GM19372 (cell line): Measurements from ENCODE around the gene UFC1.

Source experiments
- ATAC-seq: cut with Tn5 transposase; IDR thresholded peaks from one replicate; pipeline ENCODE4 v1.9.1; 2021; ENCODE audit warnings: mild to moderate bottlenecking, low read depth, moderate library complexity; ENCODE audit not compliant: unreplicated experiment

The UFC1 gene

DNA sequence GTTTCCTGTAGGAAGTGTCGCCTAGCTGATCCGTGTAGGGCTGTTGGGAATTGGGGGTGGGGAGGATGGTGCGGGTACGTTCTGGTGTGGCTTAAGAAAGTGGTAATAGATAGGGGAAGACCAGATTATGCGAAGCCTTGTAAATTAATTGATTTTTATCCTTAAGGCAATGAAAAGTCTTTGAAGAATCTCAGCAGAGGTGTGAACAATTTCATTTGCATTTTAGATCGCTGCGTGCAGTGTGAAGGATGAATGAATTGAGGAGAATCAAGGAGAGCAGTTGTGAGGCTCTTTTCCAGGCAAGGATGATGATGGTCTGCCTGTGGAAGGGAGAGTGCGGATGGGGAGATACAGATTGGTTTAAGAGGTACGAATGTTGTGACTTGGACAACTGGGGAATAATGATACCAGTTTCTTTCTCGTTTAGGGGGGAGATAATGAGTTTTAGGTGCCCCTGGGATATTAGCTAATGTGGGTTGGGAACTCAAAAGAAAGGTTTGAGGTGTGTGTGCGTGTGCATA, 20.5 kb upstream of the UFC1 start:
- no peak for ATAC-seq

- no peak for ATAC-seq
Measured at GRCh38 chr1:161137881-161138280, 15.9 kb upstream of the UFC1 start.

GRCh38 chr1:161138431-161138830, 15.3 kb upstream of the UFC1 start:
- no peak for ATAC-seq

GRCh38 chr1:161139766-161140165, 14.0 kb upstream of the UFC1 start:
- ATAC-seq: no peak

GRCh38 chr1:161140755-161141400, 12.9 kb upstream of the UFC1 start:
- no peak for ATAC-seq

GRCh38 chr1:161145832-161146231, 7.9 kb upstream of the UFC1 start:
- ATAC-seq: no peak

DNA sequence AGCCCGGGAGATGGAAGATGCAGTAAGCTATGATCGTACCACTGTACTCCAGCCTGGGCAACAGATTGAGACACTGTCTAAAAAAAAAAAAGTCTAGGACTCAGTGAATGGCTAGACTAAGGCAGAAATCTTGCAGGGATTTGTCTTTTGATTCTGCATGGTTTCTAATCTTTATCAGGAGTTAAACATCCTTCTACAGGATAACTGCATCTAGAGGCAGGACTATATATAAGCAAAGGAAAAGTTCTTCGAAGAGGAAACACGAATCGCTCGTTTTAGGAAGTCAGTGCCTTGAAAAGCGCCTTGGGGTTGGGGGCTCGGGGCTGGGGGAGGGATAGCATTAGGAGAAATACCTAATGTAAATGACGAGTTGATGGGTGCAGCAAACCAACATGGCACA, 602 bp upstream of the UFC1 start:
- ATAC-seq: no peak

- ATAC-seq: no peak
Measured at GRCh38 chr1:161157867-161158266, 4.1 kb downstream of the UFC1 start.

DNA sequence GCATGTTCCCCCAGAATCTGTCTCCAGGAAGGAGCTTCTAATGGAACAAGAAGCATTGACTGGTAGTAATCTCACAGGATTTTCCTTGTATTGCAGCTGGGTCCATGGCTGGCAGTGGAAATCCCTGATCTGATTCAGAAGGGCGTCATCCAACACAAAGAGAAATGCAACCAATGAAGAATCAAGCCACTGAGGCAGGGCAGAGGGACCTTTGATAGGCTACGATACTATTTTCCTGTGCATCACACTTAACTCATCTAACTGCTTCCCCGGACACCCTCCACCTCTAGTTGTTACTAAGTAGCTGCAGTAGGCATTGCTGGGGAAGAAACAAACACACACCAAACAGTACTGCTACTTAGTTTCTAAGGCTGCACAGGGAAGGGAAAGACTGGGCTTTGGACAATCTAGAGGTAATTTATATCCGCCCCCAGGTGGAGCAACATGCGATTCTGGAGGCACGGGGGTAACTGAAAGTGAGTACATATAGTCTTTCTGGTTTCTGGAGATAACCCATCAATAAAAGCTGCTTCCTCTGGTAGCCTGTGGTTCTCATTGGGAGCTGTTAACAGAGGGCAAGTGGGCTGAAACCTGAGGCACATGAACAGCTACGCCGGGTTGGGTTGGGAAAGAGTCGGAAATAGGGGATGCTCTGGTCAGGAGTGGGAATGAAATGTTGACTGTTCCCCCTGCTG, 4.7 kb downstream of the UFC1 start:
- ATAC-seq: no peak

- peak; percentile 87 for ATAC-seq
Measured at GRCh38 chr1:161159087-161159912, 5.5 kb downstream of the UFC1 start, which contains the start of gene USP21. Gene USP21, plus strand, starts transcription at chr1:161159500. Its CDS starts 1,141 bp downstream, at chr1:161160641.

DNA sequence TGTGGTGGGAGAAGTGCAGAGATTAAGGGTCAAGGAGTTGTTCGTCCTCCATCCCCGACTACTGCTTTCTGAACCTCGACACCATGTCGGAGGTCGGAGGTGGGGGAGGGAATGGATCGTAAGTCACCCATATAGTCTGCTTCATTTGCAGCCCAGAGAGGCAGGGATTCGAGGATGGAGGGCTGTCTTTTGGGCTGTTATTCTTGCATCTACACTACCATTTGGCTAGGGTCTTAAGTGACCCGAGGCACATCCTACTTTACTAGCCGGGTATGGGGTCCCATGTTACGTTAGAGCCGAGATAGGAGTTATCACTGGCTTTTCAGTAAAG, 6.1 kb downstream of the UFC1 start:
- no peak for ATAC-seq

GRCh38 chr1:161160671-161161145, 6.9 kb downstream of the UFC1 start:
- no peak for ATAC-seq

DNA sequence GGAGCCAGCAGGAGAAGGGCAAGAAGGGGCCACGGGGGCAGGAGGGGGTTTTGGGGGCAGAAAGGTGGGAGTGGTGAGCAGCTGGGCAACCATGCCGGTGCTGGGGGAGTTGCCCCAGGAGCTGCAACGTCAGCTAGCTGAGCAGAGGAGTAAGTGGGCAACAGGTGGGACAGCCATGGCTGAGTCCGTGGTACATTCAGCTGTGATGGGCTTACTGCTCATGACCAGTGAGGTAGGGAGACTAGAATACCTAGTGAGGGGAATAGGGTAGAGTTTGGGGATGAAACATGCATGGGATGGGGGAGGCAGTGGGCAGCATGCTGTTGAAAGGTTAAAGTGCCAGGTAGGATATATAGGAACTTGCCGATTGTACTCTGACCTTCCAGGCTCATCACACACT, 7.9 kb downstream of the UFC1 start:
- no peak for ATAC-seq

DNA sequence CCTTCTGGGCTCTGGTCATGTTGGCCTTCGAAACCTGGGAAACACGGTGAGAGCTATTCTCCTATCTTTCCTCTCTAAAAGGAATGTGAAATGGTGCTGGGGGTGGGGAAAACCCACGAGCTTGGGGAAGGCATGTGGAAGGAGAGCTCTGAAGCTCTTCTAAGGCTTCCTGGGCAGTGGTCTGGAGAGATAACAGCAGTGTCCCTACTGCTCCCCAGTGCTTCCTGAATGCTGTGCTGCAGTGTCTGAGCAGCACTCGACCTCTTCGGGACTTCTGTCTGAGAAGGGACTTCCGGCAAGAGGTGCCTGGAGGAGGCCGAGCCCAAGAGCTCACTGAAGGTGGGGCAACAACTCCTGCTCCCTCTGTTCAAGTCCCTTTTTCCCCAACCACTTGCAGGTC, 8.3 kb downstream of the UFC1 start:
- no peak for ATAC-seq

DNA sequence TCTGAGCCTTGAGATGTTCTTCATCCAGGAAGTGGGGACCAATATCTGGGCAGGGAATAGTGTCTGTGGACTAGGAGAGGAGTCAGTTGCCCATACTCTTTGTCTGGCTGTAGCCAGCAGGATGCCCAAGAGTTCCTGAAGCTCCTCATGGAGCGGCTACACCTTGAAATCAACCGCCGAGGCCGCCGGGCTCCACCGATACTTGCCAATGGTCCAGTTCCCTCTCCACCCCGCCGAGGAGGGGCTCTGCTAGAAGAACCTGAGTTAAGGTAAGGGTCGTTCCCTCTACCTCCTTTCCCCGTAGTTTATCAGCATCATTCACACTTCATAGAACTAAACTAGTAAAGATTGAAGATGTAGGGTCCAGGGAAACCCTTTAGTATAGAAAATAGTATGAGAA, 9.0 kb downstream of the UFC1 start:
- ATAC-seq: no peak

GRCh38 chr1:161163793-161164192, 10.0 kb downstream of the UFC1 start:
- no peak for ATAC-seq

DNA sequence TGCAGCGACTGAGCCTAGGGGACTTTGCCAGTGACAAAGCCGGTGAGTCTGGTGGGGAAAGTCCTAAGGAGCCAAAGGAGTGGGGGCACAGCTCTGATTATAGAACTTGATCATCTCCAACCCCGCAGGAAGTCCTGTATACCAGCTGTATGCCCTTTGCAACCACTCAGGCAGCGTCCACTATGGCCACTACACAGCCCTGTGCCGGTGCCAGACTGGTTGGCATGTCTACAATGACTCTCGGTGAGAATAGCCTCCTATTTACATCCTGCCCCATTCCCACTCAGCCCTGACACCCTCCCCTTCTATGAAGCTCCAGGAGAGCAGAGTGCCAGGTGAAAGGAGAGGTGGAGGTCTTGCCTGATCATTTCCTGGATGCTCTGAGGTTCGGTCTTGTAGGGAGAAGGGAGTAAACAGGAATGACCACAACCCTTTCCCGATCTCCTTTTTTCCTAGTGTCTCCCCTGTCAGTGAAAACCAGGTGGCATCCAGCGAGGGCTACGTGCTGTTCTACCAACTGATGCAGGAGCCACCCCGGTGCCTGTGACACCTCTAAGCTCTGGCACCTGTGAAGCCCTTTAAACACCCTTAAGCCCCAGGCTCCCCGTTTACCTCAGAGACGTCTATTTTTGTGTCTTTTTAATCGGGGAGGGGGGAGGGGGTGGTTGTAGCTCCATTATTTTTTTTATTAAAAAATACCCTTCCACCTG, 11.3 kb downstream of the UFC1 start:
- ATAC-seq: no peak

GRCh38 chr1:161165742-161166668, 12.2 kb downstream of the UFC1 start, which contains the start of gene PPOX:
Gene PPOX, plus strand, starts transcription at chr1:161166426. Its CDS starts 422 bp downstream, at chr1:161166848.
- ATAC-seq: peak; percentile 89
